ENCODE measurements around the gene MSH5. TPM values are rescaled to one million over a fixed set of nuclear protein-coding genes. Genes with fewer than 3 reads are reported as not detected.

MSH5 gene
- polyA plus RNA-seq, 3 donors, result 0.58 to 31.2 (median 1.9) TPM

GRCh38 chr6:31749301-31750036 is 9.7 kb downstream of the MSH5 start:
- no peak overlapping the region for H2AFZ ChIP-seq (ENCODE audit: insufficient read depth, low read depth, low read length, poor library complexity, severe bottlenecking)
- peaks cover 2 to 15% of the 10 kb centered on the region in 2 donors for H3K36me3 ChIP-seq (replicated peaks in 1 of 2; ENCODE audit: control insufficient read depth in 1 of 2, insufficient read depth in 2 of 2, low read length in 2 of 2)
- H3K27me3 Mint-ChIP-seq (ENCODE audit: low read depth in 3 of 3), result no peaks in the 10 kb centered on the region
- no peaks in the 10 kb centered on the region for H3K79me2 ChIP-seq (ENCODE audit: insufficient read depth, low read length)
- no peak overlapping the region for H3K9ac ChIP-seq (ENCODE audit: insufficient read depth, low read length, poor library complexity, severe bottlenecking)
- H4K20me1 ChIP-seq (ENCODE audit: insufficient read depth, low read length), result no peaks in the 10 kb centered on the region
- H3K4me1 Mint-ChIP-seq, result no peaks in the 10 kb centered on the region
- H3K27ac Mint-ChIP-seq, result peak overlapping the region in 1 of 7 donors; percentile 50
- WGBS (ENCODE audit: insufficient coverage), result 100% methylated on average over 4 of the region's 8 CpGs
- no peak for TF ChIP-seq CTCF (IDR thresholded peaks at IDR 0.05)
- intact Hi-C loops (cut with micrococcal nuclease), result loop anchor here in 1 of 2 donors (5.0 kb wide), 1 partner anchor 43 kb away; no protein-coding TSS in a partner anchor
- no peak for DNase-seq
- H3K27ac ChIP-seq (ENCODE audit: low read depth in 1 of 2, low read length in 2 of 2), result no peak overlapping the region
- H3K4me3 Mint-ChIP-seq, result no peak overlapping the region
- no peak overlapping the region for H3K4me3 ChIP-seq (replicated peaks in 1 of 3; ENCODE audit: low read depth in 2 of 3, low read length in 3 of 3)
- H3K9me3 Mint-ChIP-seq, result no peaks in the 10 kb centered on the region
- no peaks in the 10 kb centered on the region for H3K27me3 ChIP-seq (ENCODE audit: control insufficient read depth in 2 of 2, insufficient read depth in 2 of 2, low read length in 2 of 2)
- H3K4me2 ChIP-seq (replicated peaks; ENCODE audit: extremely low read depth, low read length, poor library complexity, severe bottlenecking), result no peak overlapping the region
- no peaks in the 10 kb centered on the region for H3K9me3 ChIP-seq (replicated peaks in 1 of 2; ENCODE audit: control insufficient read depth in 1 of 2, insufficient read depth in 1 of 2, low read length in 2 of 2)
- no peaks in the 10 kb centered on the region for H3K4me1 ChIP-seq (ENCODE audit: control insufficient read depth in 1 of 2, insufficient read depth in 2 of 2, low read length in 2 of 2)
- peaks cover 18 to 21% of the 10 kb centered on the region in 2 donors for H3K36me3 Mint-ChIP-seq

GRCh38 chr6:31750411-31751022 is 10.7 kb downstream of the MSH5 start:
- H3K4me1 Mint-ChIP-seq, result no peaks in the 10 kb centered on the region
- no peak overlapping the region for H3K4me3 Mint-ChIP-seq
- peak overlapping the region in 1 of 7 donors; percentile 25 for H3K27ac Mint-ChIP-seq
- H3K27me3 ChIP-seq (ENCODE audit: control insufficient read depth in 2 of 2, insufficient read depth in 2 of 2, low read length in 2 of 2), result no peaks in the 10 kb centered on the region
- DNase-seq, result no peak
- no peak overlapping the region for H3K9ac ChIP-seq (ENCODE audit: insufficient read depth, low read length, poor library complexity, severe bottlenecking)
- 98% methylated on average over 6 of the region's 7 CpGs for whole genome bisulfite sequencing (ENCODE audit: insufficient coverage)
- peaks cover 12 to 20% of the 10 kb centered on the region in 2 donors for H3K36me3 Mint-ChIP-seq
- no peak overlapping the region for H3K4me2 ChIP-seq (replicated peaks; ENCODE audit: extremely low read depth, low read length, poor library complexity, severe bottlenecking)
- H3K79me2 ChIP-seq (ENCODE audit: insufficient read depth, low read length), result no peaks in the 10 kb centered on the region
- no peak for TF ChIP-seq CTCF (IDR thresholded peaks at IDR 0.05)
- no peaks in the 10 kb centered on the region for H3K27me3 Mint-ChIP-seq (ENCODE audit: low read depth in 3 of 3)
- peaks cover 2 to 15% of the 10 kb centered on the region in 2 donors for H3K36me3 ChIP-seq (replicated peaks in 1 of 2; ENCODE audit: control insufficient read depth in 1 of 2, insufficient read depth in 2 of 2, low read length in 2 of 2)
- intact Hi-C loops (cut with micrococcal nuclease), result no loop called here
- no peak overlapping the region for H3K27ac ChIP-seq (ENCODE audit: low read depth in 1 of 2, low read length in 2 of 2)
- no peak overlapping the region for H2AFZ ChIP-seq (ENCODE audit: insufficient read depth, low read depth, low read length, poor library complexity, severe bottlenecking)
- H3K9me3 ChIP-seq (replicated peaks in 1 of 2; ENCODE audit: control insufficient read depth in 1 of 2, insufficient read depth in 1 of 2, low read length in 2 of 2), result no peaks in the 10 kb centered on the region
- no peaks in the 10 kb centered on the region for H3K4me1 ChIP-seq (ENCODE audit: control insufficient read depth in 1 of 2, insufficient read depth in 2 of 2, low read length in 2 of 2)
- no peaks in the 10 kb centered on the region for H3K9me3 Mint-ChIP-seq
- H3K4me3 ChIP-seq (replicated peaks in 1 of 3; ENCODE audit: low read depth in 2 of 3, low read length in 3 of 3), result no peak overlapping the region
- H4K20me1 ChIP-seq (ENCODE audit: insufficient read depth, low read length), result no peaks in the 10 kb centered on the region
